Osteocyte (in vitro differentiated cells): ENCODE data around the gene TEF. TPM values are rescaled to one million over a fixed set of nuclear protein-coding genes. Genes with fewer than 3 reads are reported as not detected.

Source experiments
- DNase-seq: peaks from one replicate; pipeline ENCODE4 v3.0.0; 2021; ENCODE audit warnings: mixed read lengths; ENCODE audit not compliant: unreplicated experiment; ENCODE audit errors: extremely low spot score
- H3K27ac Mint-ChIP-seq: one replicate; pipeline ENCODE4 v1.8.0; 2021; ENCODE audit warnings: mild to moderate bottlenecking, mixed read lengths; ENCODE audit not compliant: unreplicated experiment
- H3K27me3 Mint-ChIP-seq: one replicate; pipeline ENCODE4 v1.8.0; 2021; ENCODE audit warnings: mixed read lengths; ENCODE audit not compliant: unreplicated experiment
- H3K36me3 Mint-ChIP-seq: one replicate; pipeline ENCODE4 v1.8.0; 2021; ENCODE audit warnings: mixed read lengths; ENCODE audit not compliant: unreplicated experiment
- H3K4me1 Mint-ChIP-seq: one replicate; pipeline ENCODE4 v1.8.0; 2021; ENCODE audit warnings: mixed read lengths; ENCODE audit not compliant: unreplicated experiment
- H3K4me3 Mint-ChIP-seq: one replicate; pipeline ENCODE4 v1.8.0; 2021; ENCODE audit warnings: mild to moderate bottlenecking, moderate library complexity, mixed read lengths; ENCODE audit not compliant: unreplicated experiment
- H3K9me3 Mint-ChIP-seq: one replicate; pipeline ENCODE4 v1.8.0; 2021; ENCODE audit warnings: mixed read lengths; ENCODE audit not compliant: unreplicated experiment
- CTCF ChIP-seq: fragments of 200-600 bp; sonication (generic); IDR thresholded peaks from 2 replicates; pipeline ENCODE4 v1.5.0; 2021; ENCODE audit warnings: antibody characterized with exemption, mild to moderate bottlenecking, moderate library complexity
- total RNA-seq: library from RNA; stranded (reverse); gene quantifications from 2 replicates; pipeline ENCODE4 v1.2.1, GENCODE V29; 2021

TEF gene
- total RNA-seq, 1 donor from 2014 or later, result 5.7 TPM

GRCh38 chr22:41358927-41359326, 22.8 kb upstream of the TEF start:
- Mint-ChIP-seq H3K4me3 (no peak overlapping the region), H3K9me3 (no peaks in the 10 kb centered on the region), H3K36me3 (peaks cover 18% of the 10 kb centered on the region), H3K27ac (no peak overlapping the region), H3K27me3 (no peaks in the 10 kb centered on the region), H3K4me1 (peaks cover 2% of the 10 kb centered on the region)
- no peak for DNase-seq
- no peak for TF ChIP-seq CTCF

GRCh38 chr22:41359376-41359775, 22.4 kb upstream of the TEF start:
- Mint-ChIP-seq H3K9me3 (no peaks in the 10 kb centered on the region), H3K36me3 (peaks cover 14% of the 10 kb centered on the region), H3K4me3 (no peak overlapping the region), H3K4me1 (peaks cover 2% of the 10 kb centered on the region), H3K27me3 (no peaks in the 10 kb centered on the region), H3K27ac (no peak overlapping the region)
- no peak for DNase-seq
- TF ChIP-seq CTCF, result no peak

- H3K36me3 Mint-ChIP-seq, result peaks cover 9% of the 10 kb centered on the region
- no peak overlapping the region for H3K4me3 Mint-ChIP-seq
- H3K27me3 Mint-ChIP-seq, result no peaks in the 10 kb centered on the region
- H3K9me3 Mint-ChIP-seq, result no peaks in the 10 kb centered on the region
- no peak for TF ChIP-seq CTCF
- H3K4me1 Mint-ChIP-seq, result peaks cover 2% of the 10 kb centered on the region
- H3K27ac Mint-ChIP-seq, result no peak overlapping the region
- DNase-seq, result no peak
Measured at GRCh38 chr22:41360126-41360525, 21.6 kb upstream of the TEF start.

GRCh38 chr22:41361716-41362310, 19.9 kb upstream of the TEF start:
- no peak for DNase-seq
- no peaks in the 10 kb centered on the region for H3K9me3 Mint-ChIP-seq
- no peak for TF ChIP-seq CTCF
- no peak overlapping the region for H3K4me3 Mint-ChIP-seq
- peaks cover 6% of the 10 kb centered on the region for H3K4me1 Mint-ChIP-seq
- no peak overlapping the region for H3K27ac Mint-ChIP-seq
- H3K36me3 Mint-ChIP-seq, result peaks cover 4% of the 10 kb centered on the region
- H3K27me3 Mint-ChIP-seq, result no peaks in the 10 kb centered on the region

GRCh38 chr22:41362615-41363014, 19.1 kb upstream of the TEF start:
- Mint-ChIP-seq H3K9me3 (no peaks in the 10 kb centered on the region), H3K27me3 (no peaks in the 10 kb centered on the region), H3K27ac (no peak overlapping the region), H3K4me3 (no peak overlapping the region), H3K4me1 (peaks cover 13% of the 10 kb centered on the region), H3K36me3 (peaks cover 4% of the 10 kb centered on the region)
- no peak for DNase-seq
- TF ChIP-seq CTCF, result no peak
